H9 (cell line): ENCODE data around the gene HYPK. TPM values are rescaled to one million over a fixed set of nuclear protein-coding genes. Genes with fewer than 3 reads are reported as not detected.

Experiments
- DNase-seq: peaks from one replicate; pipeline ENCODE4 v3.0.0-alpha.2; 2017
- H2AFZ ChIP-seq: one replicate; pipeline ENCODE4 v1.6.1; 2013; ENCODE audit warnings: mild to moderate bottlenecking, low read length, control low read depth, moderate library complexity
- H2AK5ac ChIP-seq: 2 replicates; pipeline ENCODE4 v1.6.1; 2013; ENCODE audit warnings: low read length, control low read depth, mixed read lengths; ENCODE audit not compliant: insufficient read length
- H2BK120ac ChIP-seq: one replicate; pipeline ENCODE4 v1.6.1; 2013; ENCODE audit warnings: low read depth, mild to moderate bottlenecking, low read length, control low read depth, inconsistent platforms; ENCODE audit not compliant: poor library complexity, severe bottlenecking
- H2BK12ac ChIP-seq: 2 replicates; pipeline ENCODE4 v1.6.1; 2013; ENCODE audit warnings: low read length, control low read depth, mixed read lengths, low read depth; ENCODE audit not compliant: insufficient read length
- H2BK15ac ChIP-seq: 2 replicates; pipeline ENCODE4 v1.6.1; 2013; ENCODE audit warnings: low read depth, low read length, control low read depth
- H2BK20ac ChIP-seq: one replicate; pipeline ENCODE4 v1.6.1; 2013; ENCODE audit warnings: low read depth, mild to moderate bottlenecking, low read length, control low read depth, inconsistent platforms; ENCODE audit not compliant: poor library complexity, severe bottlenecking
- H2BK5ac ChIP-seq: 2 replicates; pipeline ENCODE4 v1.6.1; 2013; ENCODE audit warnings: low read length, control low read depth, mixed read lengths; ENCODE audit not compliant: insufficient read length
- H3K14ac ChIP-seq: 2 replicates; pipeline ENCODE4 v1.6.1; 2013; ENCODE audit warnings: low read length, control low read depth; ENCODE audit not compliant: insufficient read depth
- H3K18ac ChIP-seq: 2 replicates; pipeline ENCODE4 v1.6.1; 2013; ENCODE audit warnings: low read depth, mild to moderate bottlenecking, mixed read lengths, low read length, control low read depth; ENCODE audit not compliant: insufficient read length
- H3K23ac ChIP-seq: 2 replicates; pipeline ENCODE4 v1.6.1; 2013; ENCODE audit warnings: low read length, control low read depth, mixed read lengths, low read depth; ENCODE audit not compliant: insufficient read length
- H3K23me2 ChIP-seq: 2 replicates; pipeline ENCODE4 v1.6.1; 2013; ENCODE audit warnings: low read depth, mild to moderate bottlenecking, mixed read lengths, low read length, control low read depth; ENCODE audit not compliant: insufficient read length, poor library complexity, severe bottlenecking
- H3K27ac ChIP-seq: 2 replicates; pipeline ENCODE4 v1.5.1; 2013; ENCODE audit warnings: low read length, control low read depth, mixed read lengths, low read depth; ENCODE audit not compliant: insufficient read length
- H3K27me3 ChIP-seq: 2 replicates; pipeline ENCODE4 v1.6.1; 2013; ENCODE audit warnings: low read length, control low read depth, inconsistent platforms; ENCODE audit not compliant: insufficient read depth
- H3K4ac ChIP-seq: 2 replicates; pipeline ENCODE4 v1.6.1; 2013; ENCODE audit warnings: low read depth, mild to moderate bottlenecking, control low read depth, inconsistent platforms, low read length, moderate library complexity
- H3K4me1 ChIP-seq: 2 replicates; pipeline ENCODE4 v1.6.1; 2013; ENCODE audit warnings: low read length, control low read depth, inconsistent platforms; ENCODE audit not compliant: insufficient read depth
- H3K4me2 ChIP-seq: 2 replicates; pipeline ENCODE4 v1.6.1; 2013; ENCODE audit warnings: low read length, control low read depth, mixed read lengths; ENCODE audit not compliant: insufficient read length, insufficient read depth
- H3K56ac ChIP-seq: 2 replicates; pipeline ENCODE4 v1.6.1; 2013; ENCODE audit warnings: low read depth, mild to moderate bottlenecking, mixed read lengths, low read length, control low read depth; ENCODE audit not compliant: insufficient read length
- H3K79me1 ChIP-seq: 2 replicates; pipeline ENCODE4 v1.6.1; 2013; ENCODE audit warnings: low read depth, mild to moderate bottlenecking, moderate library complexity, low read length, control low read depth, inconsistent platforms; ENCODE audit not compliant: insufficient read depth, poor library complexity, severe bottlenecking
- H3K79me2 ChIP-seq: 2 replicates; pipeline ENCODE4 v1.6.1; 2013; ENCODE audit warnings: low read length, control low read depth, inconsistent platforms; ENCODE audit not compliant: insufficient read depth
- H3K9ac ChIP-seq: 2 replicates; pipeline ENCODE4 v1.6.1; 2013; ENCODE audit warnings: low read length, control low read depth, mixed read lengths; ENCODE audit not compliant: insufficient read length; ENCODE audit errors: extremely low read depth
- H3K9me3 ChIP-seq: one replicate; pipeline ENCODE4 v1.6.1; 2013; ENCODE audit warnings: low read depth, low read length, inconsistent platforms; ENCODE audit not compliant: control insufficient read depth
- H3T11ph ChIP-seq: one replicate; pipeline ENCODE4 v1.6.1; 2013; ENCODE audit warnings: mild to moderate bottlenecking, low read length, control low read depth, inconsistent platforms
- H4K20me1 ChIP-seq: one replicate; pipeline ENCODE4 v1.6.1; 2013; ENCODE audit not compliant: control insufficient read depth, insufficient read length, insufficient read depth
- H4K5ac ChIP-seq: 2 replicates; pipeline ENCODE4 v1.6.1; 2013; ENCODE audit warnings: low read depth, mild to moderate bottlenecking, mixed read lengths, low read length, control low read depth; ENCODE audit not compliant: insufficient read length
- H4K8ac ChIP-seq: replicated peaks from 2 replicates; pipeline ENCODE4 v1.6.1; 2013; ENCODE audit warnings: low read length, control low read depth, mixed read lengths, low read depth; ENCODE audit not compliant: insufficient read length
- H4K91ac ChIP-seq: 2 replicates; pipeline ENCODE4 v1.6.1; 2013; ENCODE audit warnings: low read depth, mild to moderate bottlenecking, moderate library complexity, mixed read lengths, low read length, control low read depth; ENCODE audit not compliant: insufficient read length
- H3K27ac Mint-ChIP-seq, 3 experiments: 2 replicates in 2 of 3; 3 replicates in 1 of 3; pipeline ENCODE4 v1.8.0; 2020 to 2021; ENCODE audit warnings: mixed read lengths in 3 of 3, mild to moderate bottlenecking in 1 of 3, moderate library complexity in 1 of 3
- H3K27me3 Mint-ChIP-seq: 2 replicates; pipeline ENCODE4 v1.8.0; 2021; ENCODE audit warnings: low read depth, mild to moderate bottlenecking, moderate library complexity, mixed read lengths
- H3K36me3 Mint-ChIP-seq, 3 experiments: 2 replicates in 2 of 3; 3 replicates in 1 of 3; pipeline ENCODE4 v1.8.0; 2020 to 2021; ENCODE audit warnings: low read depth in 3 of 3, mixed read lengths in 3 of 3; ENCODE audit not compliant: insufficient read depth in 1 of 3
- H3K4me1 Mint-ChIP-seq, 2 experiments: 2 replicates each; pipeline ENCODE4 v1.8.0; 2020; ENCODE audit warnings: mixed read lengths in 2 of 2
- H3K4me3 Mint-ChIP-seq, 2 experiments: 2 replicates in 1 of 2; 3 replicates in 1 of 2; pipeline ENCODE4 v1.8.0; 2020 to 2021; ENCODE audit warnings: mild to moderate bottlenecking in 2 of 2, mixed read lengths in 2 of 2, moderate library complexity in 1 of 2
- H3K9me3 Mint-ChIP-seq, 2 experiments: 2 replicates in 1 of 2; 3 replicates in 1 of 2; pipeline ENCODE4 v1.8.0; 2020; ENCODE audit warnings: mild to moderate bottlenecking in 2 of 2, mixed read lengths in 2 of 2, moderate library complexity in 1 of 2
- CTCF ChIP-seq: fragments of 200-600 bp; sonication (generic); conservative IDR thresholded peaks from 3 replicates; pipeline ENCODE4 v1.8.0; 2021; ENCODE audit warnings: antibody characterized with exemption, mild to moderate bottlenecking
- WGBS: extraction: QIAGEN DNeasy Blood & Tissue Kit; methylation state at CpG from one replicate; pipeline ENCODE4 v1.1.7; 2013; ENCODE audit warnings: missing lambda C conversion rate, low lambda C conversion rate, mixed read lengths; ENCODE audit not compliant: insufficient read length; ENCODE audit errors: extremely low coverage; 5-methylcytosine and 5-hydroxymethylcytosine counted together
- total RNA-seq: library from RNA; stranded (reverse); gene quantifications from 2 replicates; pipeline ENCODE4 v1.2.1, GENCODE V29; 2021

HYPK gene
- total RNA-seq, 1 experiment from 2014 or later: 25.4 TPM

DNA sequence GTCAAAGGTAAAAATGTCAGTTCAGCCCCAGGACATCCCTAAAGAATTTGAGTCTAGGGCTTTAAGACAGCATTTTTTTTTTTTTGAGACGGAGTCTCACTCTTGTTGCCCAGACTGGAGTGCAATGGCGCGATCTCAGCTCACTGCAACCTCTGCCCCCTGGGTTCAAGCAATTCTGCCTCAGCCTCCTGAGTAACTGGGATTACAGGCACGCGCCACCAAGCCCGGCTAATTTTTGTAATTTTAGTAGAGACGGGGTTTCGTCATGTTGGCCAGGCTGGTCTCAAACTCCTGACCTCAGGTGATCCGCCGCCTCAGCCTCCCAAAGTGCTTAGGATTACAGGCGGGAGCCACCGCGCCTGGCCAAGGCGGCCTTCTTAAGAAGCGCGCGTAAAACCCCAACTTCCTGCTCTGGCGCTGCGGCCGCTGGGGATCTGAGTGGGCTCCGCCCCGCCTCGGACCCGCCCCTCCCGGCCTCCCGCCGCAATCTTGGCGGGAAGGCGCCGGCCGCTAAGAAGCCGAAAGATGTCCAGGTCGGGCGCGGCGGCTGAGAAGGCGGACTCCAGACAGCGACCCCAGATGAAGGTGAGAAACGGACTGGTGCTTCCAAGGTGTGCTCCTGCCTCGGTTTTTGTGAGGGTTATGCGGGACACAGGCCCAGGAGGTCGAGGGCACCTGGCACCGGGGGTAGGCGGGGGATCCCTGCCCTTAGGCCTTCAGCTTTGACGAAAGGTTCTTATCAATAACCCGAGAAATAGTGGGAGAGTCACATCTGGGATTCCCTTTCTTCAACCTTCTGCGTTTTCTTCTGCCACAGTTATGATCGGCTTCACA is 26.3 kb downstream of the HYPK start, which contains the start of gene WDR76:
WDR76 (plus strand) TSS at position 495 of the 834 bp plus-strand sequence; CDS start at position 526, 31 bp downstream.
- Histone ChIP-seq H3K56ac (no peak within 1 kb of the TSS), H3K9me3 (no peaks in the 10 kb centered on the region), H4K8ac (no peak within 1 kb of the TSS), H2BK12ac (peak within 1 kb of the TSS; percentile 15), H2BK15ac (no peak within 1 kb of the TSS), H4K5ac (no peak within 1 kb of the TSS), H2AFZ (no peak within 1 kb of the TSS), H3K79me1 (peaks cover 5% of the 10 kb centered on the region), H3K4me2 (peak within 1 kb of the TSS; percentile 69), H3K9ac (peak within 1 kb of the TSS; percentile 86), H3K23ac (no peak within 1 kb of the TSS), H3K14ac (peak within 1 kb of the TSS; percentile 88; the same call in 1 of the 2 replicates), H3K27me3 (no peaks in the 10 kb centered on the region), H3T11ph (no peak within 1 kb of the TSS), H2BK120ac (no peak within 1 kb of the TSS), H3K4ac (no peak within 1 kb of the TSS), H2BK20ac (no peak within 1 kb of the TSS), H3K79me2 (peaks cover 4% of the 10 kb centered on the region; the same call in 1 of the 2 replicates), H4K20me1 (no peaks in the 10 kb centered on the region), H4K91ac (no peak within 1 kb of the TSS), H3K27ac (no peak within 1 kb of the TSS), H3K4me1 (no peaks in the 10 kb centered on the region; the same call in 1 of the 2 replicates), H3K18ac (peak within 1 kb of the TSS; percentile 77), H3K23me2 (peaks cover 8% of the 10 kb centered on the region), H2BK5ac (no peak within 1 kb of the TSS), H2AK5ac (no peak within 1 kb of the TSS)
- peaks cover 12% of the 10 kb centered on the region for H3K27me3 Mint-ChIP-seq
- no CpG with 5 or more reads among the region's 48 CpGs for WGBS
- H3K4me1 Mint-ChIP-seq: peaks cover 10 to 18% of the 10 kb centered on the region in 2 experiments
- peaks cover 11 to 21% of the 10 kb centered on the region in 2 experiments for H3K9me3 Mint-ChIP-seq
- peak; percentile 88 for DNase-seq
- H3K36me3 Mint-ChIP-seq: peaks cover 13 to 28% (median 23%) of the 10 kb centered on the region in 3 experiments
- TF ChIP-seq CTCF: no peak
- H3K4me3 Mint-ChIP-seq: peak within 1 kb of the TSS; percentile 88
- peak within 1 kb of the TSS in 2 of 3 experiments; percentile 22 to 98; a peak in 3 of 7 replicates for H3K27ac Mint-ChIP-seq
